ENCODE data around the gene EIF3C. TPM values are rescaled to one million over a fixed set of nuclear protein-coding genes. Genes with fewer than 3 reads are reported as not detected.
A peak's percentile ranks its signal among the peaks of the same experiment; 100 is the strongest.
"Not testable (repeated sequence)": the region's sequence is repeated elsewhere in the genome, so short reads cannot be mapped to it uniquely, and the experiment has no call there.

Gene EIF3C
- total RNA-seq, 2 experiments from 2014 or later = 287 to 311 TPM

GRCh38 chr16:28722852-28723650 lies 11.8 kb downstream of the EIF3C start:
- H3K4me3 Mint-ChIP-seq; H3K27me3 Mint-ChIP-seq; H3K4me1 Mint-ChIP-seq; DNase-seq; H3K36me3 Mint-ChIP-seq; ATAC-seq (ENCODE audit: low read depth); H3K27ac Mint-ChIP-seq; POLR2A ChIA-PET; H3K9me3 Mint-ChIP-seq: not testable (repeated sequence)

- H3K36me3 Mint-ChIP-seq; H3K4me1 Mint-ChIP-seq; POLR2A ChIA-PET; H3K27ac Mint-ChIP-seq; DNase-seq; ATAC-seq (ENCODE audit: low read depth); H3K9me3 Mint-ChIP-seq; H3K4me3 Mint-ChIP-seq; H3K27me3 Mint-ChIP-seq: not testable (repeated sequence)
Observed at GRCh38 chr16:28731253-28731652, 20.0 kb downstream of the EIF3C start.

GRCh38 chr16:28732455-28733124 lies 21.3 kb downstream of the EIF3C start:
- H3K36me3 Mint-ChIP-seq; H3K4me3 Mint-ChIP-seq; H3K27ac Mint-ChIP-seq; H3K27me3 Mint-ChIP-seq; DNase-seq; H3K4me1 Mint-ChIP-seq; ATAC-seq (ENCODE audit: low read depth); H3K9me3 Mint-ChIP-seq; POLR2A ChIA-PET: not testable (repeated sequence)

GRCh38 chr16:28739787-28740186 lies 28.5 kb downstream of the EIF3C start:
- H3K27ac Mint-ChIP-seq, DNase-seq, H3K4me1 Mint-ChIP-seq, POLR2A ChIA-PET, H3K36me3 Mint-ChIP-seq, H3K27me3 Mint-ChIP-seq, H3K4me3 Mint-ChIP-seq, H3K9me3 Mint-ChIP-seq: not testable (repeated sequence)
- peak; percentile 56 for ATAC-seq (ENCODE audit: low read depth)

GRCh38 chr16:28740631-28741030 lies 29.4 kb downstream of the EIF3C start:
- H3K36me3 Mint-ChIP-seq; H3K27ac Mint-ChIP-seq; H3K4me1 Mint-ChIP-seq; ATAC-seq (ENCODE audit: low read depth); POLR2A ChIA-PET; H3K9me3 Mint-ChIP-seq; H3K4me3 Mint-ChIP-seq; H3K27me3 Mint-ChIP-seq; DNase-seq: not testable (repeated sequence)

GRCh38 chr16:28741295-28741694 lies 30.0 kb downstream of the EIF3C start:
- DNase-seq; H3K4me3 Mint-ChIP-seq; ATAC-seq (ENCODE audit: low read depth); H3K27me3 Mint-ChIP-seq; H3K9me3 Mint-ChIP-seq; POLR2A ChIA-PET; H3K4me1 Mint-ChIP-seq; H3K36me3 Mint-ChIP-seq; H3K27ac Mint-ChIP-seq: not testable (repeated sequence)

GRCh38 chr16:28746618-28747350 lies 35.5 kb downstream of the EIF3C start:
- ATAC-seq (ENCODE audit: low read depth); H3K36me3 Mint-ChIP-seq; H3K9me3 Mint-ChIP-seq; POLR2A ChIA-PET; H3K27me3 Mint-ChIP-seq; DNase-seq; H3K4me3 Mint-ChIP-seq; H3K27ac Mint-ChIP-seq; H3K4me1 Mint-ChIP-seq: not testable (repeated sequence)

GRCh38 chr16:28749997-28750465 lies 38.8 kb downstream of the EIF3C start:
- peak overlapping the region; percentile 70 for H3K4me3 Mint-ChIP-seq
- ATAC-seq (ENCODE audit: low read depth) = peak; percentile 99

GRCh38 chr16:28750469-28751067 lies 39.3 kb downstream of the EIF3C start:
- POLR2A ChIA-PET, H3K4me1 Mint-ChIP-seq, H3K9me3 Mint-ChIP-seq, H3K27ac Mint-ChIP-seq, H3K4me3 Mint-ChIP-seq, H3K27me3 Mint-ChIP-seq, DNase-seq, H3K36me3 Mint-ChIP-seq: not testable (repeated sequence)
- ATAC-seq (ENCODE audit: low read depth) = peak; percentile 45

More at GRCh38 chr16:28749997-28750465, 38.8 kb downstream of the EIF3C start:
- POLR2A ChIA-PET, H3K4me1 Mint-ChIP-seq, H3K9me3 Mint-ChIP-seq, H3K27me3 Mint-ChIP-seq, H3K36me3 Mint-ChIP-seq: not testable (repeated sequence)
- peak overlapping the region; percentile 65 for H3K27ac Mint-ChIP-seq
- DNase-seq = peak; percentile 66

- H3K27me3 Mint-ChIP-seq; H3K9me3 Mint-ChIP-seq; DNase-seq; H3K4me3 Mint-ChIP-seq; H3K4me1 Mint-ChIP-seq; H3K27ac Mint-ChIP-seq; H3K36me3 Mint-ChIP-seq; POLR2A ChIA-PET; ATAC-seq (ENCODE audit: low read depth): not testable (repeated sequence)
Observed at GRCh38 chr16:28751487-28751886, 40.2 kb downstream of the EIF3C start, which contains the start of gene NPIPB9. Gene NPIPB9 (plus strand): TSS chr16:28751787.

GRCh38 chr16:28781697-28782096 lies 70.4 kb downstream of the EIF3C start:
- DNase-seq; H3K4me3 Mint-ChIP-seq; H3K36me3 Mint-ChIP-seq; H3K4me1 Mint-ChIP-seq; ATAC-seq (ENCODE audit: low read depth); H3K27me3 Mint-ChIP-seq; H3K9me3 Mint-ChIP-seq; H3K27ac Mint-ChIP-seq; POLR2A ChIA-PET: not testable (repeated sequence)

- DNase-seq; H3K9me3 Mint-ChIP-seq; H3K36me3 Mint-ChIP-seq; H3K4me1 Mint-ChIP-seq; H3K27ac Mint-ChIP-seq; H3K27me3 Mint-ChIP-seq; ATAC-seq (ENCODE audit: low read depth); H3K4me3 Mint-ChIP-seq; POLR2A ChIA-PET: not testable (repeated sequence)
Observed at GRCh38 chr16:28782357-28782756, 71.1 kb downstream of the EIF3C start.

Data from activated naive CD8-positive, alpha-beta T cell treated with anti-CD3 and anti-CD28 coated beads, Interleukin-2, amount 10 ng/mL, durations not matched to agents 7 days and 5 days (primary cell).